DOHH2 (cell line): Measurements from ENCODE around the gene NGF.

ENCODE experiments used
- CTCF ChIP-seq: fragments of 200-600 bp; sonication (generic); IDR thresholded peaks from one replicate; pipeline ENCODE4 v1.5.1; 2014; ENCODE audit warnings: antibody characterized with exemption, mild to moderate bottlenecking, low read depth, low read length; ENCODE audit not compliant: poor library complexity, severe bottlenecking
- EZH2phosphoT487 ChIP-seq: fragments of 200-600 bp; sonication (generic); IDR thresholded peaks from 2 replicates; pipeline ENCODE4 v1.6.1; 2017; ENCODE audit warnings: borderline replicate concordance, mild to moderate bottlenecking, antibody characterized with exemption, low read length, moderate library complexity, mixed read lengths

- TF ChIP-seq CTCF = no peak
- TF ChIP-seq EZH2phosphoT487 = no peak
Observed at GRCh38 chr1:115301438-115302020, 36.5 kb downstream of the NGF start.
